Prostate gland (tissue), 2 donors: ENCODE measurements around the gene TMPRSS4.

ENCODE experiments used
- CTCF ChIP-seq, 4 experiments: fragments of 200-600 bp in 2 of 4; fragments of 450-650 bp in 2 of 4; sonication (generic) in 2 of 4; IDR thresholded peaks; 1 replicate in 3 of 4; 2 replicates in 1 of 4; pipeline ENCODE4 v1.5.1; 2016 to 2019; ENCODE audit warnings: antibody characterized with exemption in 4 of 4, mild to moderate bottlenecking in 2 of 4, moderate library complexity in 2 of 4
- POLR2AphosphoS5 ChIP-seq: sonication (generic); formaldehyde crosslinking; IDR thresholded peaks from one replicate; pipeline ENCODE4 v1.6.1; 2017; ENCODE audit warnings: antibody characterized with exemption

- TF ChIP-seq POLR2AphosphoS5 (no peak), CTCF (IDR thresholded peaks at IDR 0.05) (no peak)
These were observed 8.5 kb upstream of the TMPRSS4 start for GRCh38 chr11:118068206-118068944.
